Measurements from ENCODE around the gene FZD4. TPM values are rescaled to one million over a fixed set of nuclear protein-coding genes. Genes with fewer than 3 reads are reported as not detected.
"Not testable (repeated sequence)": the region's sequence is repeated elsewhere in the genome, so short reads cannot be mapped to it uniquely, and the experiment has no call there.

Gene FZD4
- total and polyA plus RNA-seq, 2 experiments from 2014 or later = 18.8 to 46.4 TPM

- H3K27ac ChIP-seq = peak overlapping the region; percentile 96
- peaks cover 40% of the 10 kb centered on the region for H3K4me1 ChIP-seq (ENCODE audit: low read depth)
- no peaks in the 10 kb centered on the region for H3K27me3 ChIP-seq
- no peak for TF ChIP-seq CTCF (IDR thresholded peaks at IDR 0.05; ENCODE audit: low read depth, low read length)
- H3K9me3 ChIP-seq (ENCODE audit: low read depth) = no peaks in the 10 kb centered on the region
- no peaks in the 10 kb centered on the region for H3K36me3 ChIP-seq
- H3K4me3 ChIP-seq = no peak overlapping the region
- DNase-seq (ENCODE audit: low read depth in 1 of 2, low spot score in 1 of 2) = no peak
These were observed 41.9 kb upstream of the FZD4 start for GRCh38 chr11:86996953-86997570.

GRCh38 chr11:86993031-86993430 lies 37.8 kb upstream of the FZD4 start:
- H3K9me3 ChIP-seq (ENCODE audit: low read depth) = no peaks in the 10 kb centered on the region
- no peaks in the 10 kb centered on the region for H3K36me3 ChIP-seq
- no peak overlapping the region for H3K4me3 ChIP-seq
- peak overlapping the region; percentile 79 for H3K27ac ChIP-seq
- no peaks in the 10 kb centered on the region for H3K27me3 ChIP-seq
- peaks cover 42% of the 10 kb centered on the region for H3K4me1 ChIP-seq (ENCODE audit: low read depth)
- TF ChIP-seq CTCF (IDR thresholded peaks at IDR 0.05; ENCODE audit: low read depth, low read length) = no peak
- DNase-seq (ENCODE audit: low read depth in 1 of 2, low spot score in 1 of 2) = no peak

GRCh38 chr11:86992340-86992739 lies 37.1 kb upstream of the FZD4 start:
- H3K4me3 ChIP-seq; H3K27me3 ChIP-seq; H3K36me3 ChIP-seq; H3K9me3 ChIP-seq (ENCODE audit: low read depth); DNase-seq (ENCODE audit: low read depth in 1 of 2, low spot score in 1 of 2): not testable (repeated sequence)
- Histone ChIP-seq H3K4me1 (ENCODE audit: low read depth) (peaks cover 37% of the 10 kb centered on the region), H3K27ac (peak overlapping the region; percentile 79)

- no peaks in the 10 kb centered on the region for H3K9me3 ChIP-seq (ENCODE audit: low read depth)
- no peak for DNase-seq (ENCODE audit: low read depth in 1 of 2, low spot score in 1 of 2)
- no peak overlapping the region for H3K27ac ChIP-seq
- H3K4me3 ChIP-seq = no peak overlapping the region
- TF ChIP-seq CTCF (IDR thresholded peaks at IDR 0.05; ENCODE audit: low read depth, low read length) = no peak
- no peaks in the 10 kb centered on the region for H3K27me3 ChIP-seq
- H3K36me3 ChIP-seq = no peaks in the 10 kb centered on the region
- peaks cover 31% of the 10 kb centered on the region for H3K4me1 ChIP-seq (ENCODE audit: low read depth)
These were observed 36.1 kb upstream of the FZD4 start for GRCh38 chr11:86991341-86991740.

GRCh38 chr11:86990515-86990914 lies 35.3 kb upstream of the FZD4 start:
- TF ChIP-seq CTCF (IDR thresholded peaks at IDR 0.05; ENCODE audit: low read depth, low read length) = no peak
- Histone ChIP-seq H3K27me3 (no peaks in the 10 kb centered on the region), H3K4me3 (no peak overlapping the region), H3K4me1 (ENCODE audit: low read depth) (peaks cover 31% of the 10 kb centered on the region), H3K27ac (peak overlapping the region; percentile 80), H3K36me3 (no peaks in the 10 kb centered on the region), H3K9me3 (ENCODE audit: low read depth) (no peaks in the 10 kb centered on the region)
- peak; percentile 36 to 54 for DNase-seq (ENCODE audit: low read depth in 1 of 2, low spot score in 1 of 2)

GRCh38 chr11:86990031-86990430 lies 34.8 kb upstream of the FZD4 start:
- no peak overlapping the region for H3K4me3 ChIP-seq
- peaks cover 31% of the 10 kb centered on the region for H3K4me1 ChIP-seq (ENCODE audit: low read depth)
- no peaks in the 10 kb centered on the region for H3K36me3 ChIP-seq
- no peaks in the 10 kb centered on the region for H3K27me3 ChIP-seq
- DNase-seq (ENCODE audit: low read depth in 1 of 2, low spot score in 1 of 2) = no peak
- H3K9me3 ChIP-seq (ENCODE audit: low read depth) = no peaks in the 10 kb centered on the region
- peak overlapping the region; percentile 80 for H3K27ac ChIP-seq
- no peak for TF ChIP-seq CTCF (IDR thresholded peaks at IDR 0.05; ENCODE audit: low read depth, low read length)

Measured in cardiac muscle cell (in vitro differentiated cells and primary cell).